ENCODE data around the gene ELOVL6. TPM values are rescaled to one million over a fixed set of nuclear protein-coding genes. Genes with fewer than 3 reads are reported as not detected.
"Not testable (repeated sequence)": the region's sequence is repeated elsewhere in the genome, so short reads cannot be mapped to it uniquely, and the experiment has no call there.

ELOVL6 gene
- total RNA-seq, 1 donor from 2014 or later = 15.6 TPM

- H3K4me3 Mint-ChIP-seq, H3K9me3 Mint-ChIP-seq, H3K27me3 Mint-ChIP-seq, H3K27ac Mint-ChIP-seq, DNase-seq: not testable (repeated sequence)
- intact Hi-C loops (cut with micrococcal nuclease) = loop anchor here (10.0 kb wide), 2 partner anchors 488 to 628 kb away; partner anchors contain the start of genes CASP6 and MCUB
- peaks cover 28% of the 10 kb centered on the region for H3K4me1 Mint-ChIP-seq
- peaks cover 26% of the 10 kb centered on the region for H3K36me3 Mint-ChIP-seq (ENCODE audit: low read depth)
Measured at GRCh38 chr4:110193287-110193686, 5.1 kb downstream of the ELOVL6 start.

DNA sequence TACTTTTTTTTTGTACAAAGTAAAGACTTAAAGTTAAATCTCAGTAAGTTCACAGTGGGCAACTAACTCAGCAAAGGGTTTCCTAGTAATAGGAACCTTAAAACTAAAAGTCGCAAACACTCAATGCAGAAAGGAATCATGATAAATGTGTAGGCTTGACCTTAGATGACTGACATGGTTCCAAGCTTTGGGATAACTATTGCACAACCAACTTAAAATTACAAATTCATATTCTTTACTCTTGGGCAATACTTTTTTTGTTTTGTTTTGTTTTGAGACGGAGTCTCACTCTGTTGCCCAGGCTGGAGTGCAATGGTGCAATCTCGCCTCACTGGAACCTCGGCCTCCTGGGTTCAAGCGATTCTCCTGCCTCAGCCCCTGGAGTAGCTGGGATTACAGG lies 8.2 kb downstream of the ELOVL6 start:
- H3K27ac Mint-ChIP-seq = no peak overlapping the region
- H3K9me3 Mint-ChIP-seq = no peaks in the 10 kb centered on the region
- peaks cover 22% of the 10 kb centered on the region for H3K4me1 Mint-ChIP-seq
- no peak overlapping the region for H3K4me3 Mint-ChIP-seq
- intact Hi-C loops (cut with micrococcal nuclease) = loop anchor here (10.0 kb wide), 2 partner anchors 485 to 625 kb away; partner anchors contain the start of genes CASP6 and MCUB
- no peaks in the 10 kb centered on the region for H3K27me3 Mint-ChIP-seq
- H3K36me3 Mint-ChIP-seq (ENCODE audit: low read depth) = peaks cover 27% of the 10 kb centered on the region
- no peak for DNase-seq

- intact Hi-C loops (cut with micrococcal nuclease) = no loop called here
- Mint-ChIP-seq H3K36me3 (ENCODE audit: low read depth) (peaks cover 35% of the 10 kb centered on the region), H3K9me3 (no peaks in the 10 kb centered on the region), H3K4me1 (peaks cover 23% of the 10 kb centered on the region), H3K27ac (no peak overlapping the region), H3K4me3 (no peak overlapping the region), H3K27me3 (no peaks in the 10 kb centered on the region)
- DNase-seq = no peak
Measured at GRCh38 chr4:110188113-110188512, 10.3 kb downstream of the ELOVL6 start.

- Mint-ChIP-seq H3K4me1 (peaks cover 15% of the 10 kb centered on the region), H3K27me3 (no peaks in the 10 kb centered on the region), H3K36me3 (ENCODE audit: low read depth) (peaks cover 28% of the 10 kb centered on the region), H3K4me3 (no peak overlapping the region), H3K27ac (no peak overlapping the region), H3K9me3 (no peaks in the 10 kb centered on the region)
- intact Hi-C loops (cut with micrococcal nuclease) = no loop called here
- no peak for DNase-seq
Measured at GRCh38 chr4:110184791-110185155, 13.6 kb downstream of the ELOVL6 start.

GRCh38 chr4:110184140-110184790 lies 14.2 kb downstream of the ELOVL6 start:
- Mint-ChIP-seq H3K27ac (peak overlapping the region; percentile 9), H3K4me1 (peaks cover 15% of the 10 kb centered on the region), H3K4me3 (no peak overlapping the region), H3K27me3 (no peaks in the 10 kb centered on the region), H3K9me3 (no peaks in the 10 kb centered on the region), H3K36me3 (ENCODE audit: low read depth) (peaks cover 29% of the 10 kb centered on the region)
- intact Hi-C loops (cut with micrococcal nuclease) = no loop called here
- no peak for DNase-seq

DNA sequence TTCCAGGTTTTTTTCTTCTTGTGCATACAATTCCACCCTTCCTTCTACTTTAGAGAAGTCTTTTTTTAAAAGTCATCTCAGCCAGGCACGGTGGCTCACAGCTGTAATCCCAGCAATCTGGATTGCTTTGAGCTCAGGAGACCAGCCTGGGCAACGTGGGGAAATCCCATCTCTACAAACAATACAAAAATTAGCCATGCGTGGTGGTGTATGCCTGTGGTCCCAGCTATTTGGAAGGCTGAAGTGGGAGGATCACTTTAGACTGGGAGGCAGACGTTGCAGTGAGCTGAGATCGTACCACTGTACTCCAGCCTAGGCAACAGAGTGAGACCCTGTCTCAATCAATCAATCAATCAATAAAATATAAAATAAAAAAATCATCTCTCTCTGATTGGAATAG lies 14.8 kb downstream of the ELOVL6 start:
- no peaks in the 10 kb centered on the region for H3K27me3 Mint-ChIP-seq
- no peak for DNase-seq
- H3K4me3 Mint-ChIP-seq = no peak overlapping the region
- peaks cover 15% of the 10 kb centered on the region for H3K4me1 Mint-ChIP-seq
- intact Hi-C loops (cut with micrococcal nuclease) = no loop called here
- peaks cover 28% of the 10 kb centered on the region for H3K36me3 Mint-ChIP-seq (ENCODE audit: low read depth)
- H3K27ac Mint-ChIP-seq = no peak overlapping the region
- no peaks in the 10 kb centered on the region for H3K9me3 Mint-ChIP-seq

DNA sequence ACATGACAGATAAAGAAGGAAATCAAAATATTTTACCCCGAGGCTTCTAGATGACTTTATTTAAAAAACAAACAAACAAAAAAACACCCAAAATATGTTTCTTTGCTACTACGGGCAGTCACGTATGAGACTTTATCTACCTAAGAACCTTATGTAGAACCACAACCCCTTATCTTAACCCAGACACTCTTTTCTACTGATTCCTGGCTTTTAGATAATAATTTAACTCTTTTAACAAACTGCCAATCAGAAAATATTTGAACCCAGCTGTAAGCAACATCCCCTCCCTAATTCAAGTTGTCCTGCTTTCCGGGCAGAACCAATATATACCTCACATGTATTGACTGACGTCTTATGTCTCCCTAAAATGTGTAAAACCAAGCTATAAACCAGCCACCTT lies 15.4 kb downstream of the ELOVL6 start:
- H3K27ac Mint-ChIP-seq = no peak overlapping the region
- intact Hi-C loops (cut with micrococcal nuclease) = no loop called here
- no peak for DNase-seq
- H3K36me3 Mint-ChIP-seq (ENCODE audit: low read depth) = peaks cover 33% of the 10 kb centered on the region
- peaks cover 15% of the 10 kb centered on the region for H3K4me1 Mint-ChIP-seq
- H3K4me3 Mint-ChIP-seq = no peak overlapping the region
- H3K27me3 Mint-ChIP-seq = no peaks in the 10 kb centered on the region
- no peaks in the 10 kb centered on the region for H3K9me3 Mint-ChIP-seq

- Mint-ChIP-seq H3K27ac (no peak overlapping the region), H3K27me3 (no peaks in the 10 kb centered on the region), H3K4me3 (no peak overlapping the region), H3K36me3 (ENCODE audit: low read depth) (peaks cover 36% of the 10 kb centered on the region), H3K9me3 (no peaks in the 10 kb centered on the region), H3K4me1 (peaks cover 12% of the 10 kb centered on the region)
- intact Hi-C loops (cut with micrococcal nuclease) = no loop called here
- no peak for DNase-seq
Measured at GRCh38 chr4:110181890-110182289, 16.5 kb downstream of the ELOVL6 start.

DNA sequence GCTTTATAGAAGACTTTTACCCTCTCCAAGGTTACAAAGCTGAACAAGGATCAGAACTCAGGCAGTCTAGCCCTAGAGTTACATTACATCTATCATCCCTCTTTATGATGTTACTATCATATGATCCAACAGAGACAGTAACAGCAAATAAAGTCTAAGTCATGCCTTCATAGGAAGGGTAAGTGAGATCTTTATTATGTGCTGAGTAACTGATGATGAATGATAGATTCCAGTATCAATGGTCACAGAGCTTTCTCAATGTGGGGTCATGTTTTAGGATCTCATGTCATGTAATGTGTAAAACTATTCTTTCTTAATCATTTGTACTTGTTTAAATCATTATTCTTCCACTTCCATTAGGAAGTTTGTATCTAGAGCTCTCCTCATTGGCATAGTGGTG lies 22.8 kb downstream of the ELOVL6 start:
- H3K27ac Mint-ChIP-seq = no peak overlapping the region
- no peaks in the 10 kb centered on the region for H3K27me3 Mint-ChIP-seq
- H3K9me3 Mint-ChIP-seq = no peaks in the 10 kb centered on the region
- peaks cover 5% of the 10 kb centered on the region for H3K4me1 Mint-ChIP-seq
- DNase-seq = no peak
- peaks cover 33% of the 10 kb centered on the region for H3K36me3 Mint-ChIP-seq (ENCODE audit: low read depth)
- H3K4me3 Mint-ChIP-seq = no peak overlapping the region
- intact Hi-C loops (cut with micrococcal nuclease) = no loop called here

GRCh38 chr4:110172972-110173371 lies 25.4 kb downstream of the ELOVL6 start:
- H3K4me1 Mint-ChIP-seq = peaks cover 5% of the 10 kb centered on the region

GRCh38 chr4:110171971-110172370 lies 26.4 kb downstream of the ELOVL6 start:
- peaks cover 5% of the 10 kb centered on the region for H3K4me1 Mint-ChIP-seq
- intact Hi-C loops (cut with micrococcal nuclease) = no loop called here
- no peak for DNase-seq
- H3K9me3 Mint-ChIP-seq = no peaks in the 10 kb centered on the region
- H3K27ac Mint-ChIP-seq = no peak overlapping the region
- H3K4me3 Mint-ChIP-seq = no peak overlapping the region
- peaks cover 22% of the 10 kb centered on the region for H3K36me3 Mint-ChIP-seq (ENCODE audit: low read depth)
- no peaks in the 10 kb centered on the region for H3K27me3 Mint-ChIP-seq

More at GRCh38 chr4:110172972-110173371, 25.4 kb downstream of the ELOVL6 start:
- DNase-seq = no peak
- Mint-ChIP-seq H3K9me3 (no peaks in the 10 kb centered on the region), H3K36me3 (ENCODE audit: low read depth) (peaks cover 25% of the 10 kb centered on the region), H3K4me3 (no peak overlapping the region), H3K27me3 (no peaks in the 10 kb centered on the region), H3K27ac (no peak overlapping the region)
- intact Hi-C loops (cut with micrococcal nuclease) = no loop called here

GRCh38 chr4:110170861-110171260 lies 27.6 kb downstream of the ELOVL6 start:
- no peak for DNase-seq
- H3K9me3 Mint-ChIP-seq = no peaks in the 10 kb centered on the region
- intact Hi-C loops (cut with micrococcal nuclease) = no loop called here
- peaks cover 9% of the 10 kb centered on the region for H3K4me1 Mint-ChIP-seq
- H3K27me3 Mint-ChIP-seq = no peaks in the 10 kb centered on the region
- no peak overlapping the region for H3K27ac Mint-ChIP-seq
- H3K4me3 Mint-ChIP-seq = no peak overlapping the region
- peaks cover 21% of the 10 kb centered on the region for H3K36me3 Mint-ChIP-seq (ENCODE audit: low read depth)

GRCh38 chr4:110165382-110166286 lies 32.8 kb downstream of the ELOVL6 start:
- no peaks in the 10 kb centered on the region for H3K27me3 Mint-ChIP-seq
- intact Hi-C loops (cut with micrococcal nuclease) = loop anchor here (1.0 kb wide), 2 partner anchors 32 to 77 kb away; no protein-coding TSS in a partner anchor
- peaks cover 11% of the 10 kb centered on the region for H3K9me3 Mint-ChIP-seq
- peak overlapping the region; percentile 62 for H3K4me3 Mint-ChIP-seq
- peak; percentile 89 for DNase-seq
- H3K27ac Mint-ChIP-seq = peak overlapping the region; percentile 98
- peaks cover 33% of the 10 kb centered on the region for H3K36me3 Mint-ChIP-seq (ENCODE audit: low read depth)
- peaks cover 24% of the 10 kb centered on the region for H3K4me1 Mint-ChIP-seq

GRCh38 chr4:110164856-110165255 lies 33.6 kb downstream of the ELOVL6 start:
- peak overlapping the region; percentile 62 for H3K4me3 Mint-ChIP-seq
- H3K27ac Mint-ChIP-seq = peak overlapping the region; percentile 98
- no peaks in the 10 kb centered on the region for H3K27me3 Mint-ChIP-seq
- peaks cover 27% of the 10 kb centered on the region for H3K4me1 Mint-ChIP-seq
- H3K9me3 Mint-ChIP-seq = peaks cover 11% of the 10 kb centered on the region
- DNase-seq = peak; percentile 69
- H3K36me3 Mint-ChIP-seq (ENCODE audit: low read depth) = peaks cover 31% of the 10 kb centered on the region
- intact Hi-C loops (cut with micrococcal nuclease) = loop anchor here (1.0 kb wide), 2 partner anchors 32 to 77 kb away; no protein-coding TSS in a partner anchor
